ENCODE results near the gene PPP1R12B.
A peak's percentile ranks its signal among the peaks of the same experiment; 100 is the strongest.

PPP1R12B gene

GRCh38 chr1:202561726-202562443 is 213.4 kb downstream of the PPP1R12B start:
- CTCF ChIA-PET, result interaction anchor here (0.6 to 6.1 kb wide), 8 partner anchors 11 to 39 kb away, joined by 3 to 40 read pairs (median 3); no protein-coding TSS in a partner anchor
- DNase-seq (ENCODE audit: extremely low spot score), result no peak
- POLR2A ChIA-PET, result no interaction called here
- no peak for TF ChIP-seq CTCF (IDR thresholded peaks at IDR 0.05; ENCODE audit: control extremely low read depth, extremely low read depth, low read depth, missing control alignments)

- POLR2A ChIA-PET, result no interaction called here
- TF ChIP-seq CTCF (IDR thresholded peaks at IDR 0.05; ENCODE audit: control extremely low read depth, extremely low read depth, low read depth, missing control alignments), result no peak
- CTCF ChIA-PET, result interaction anchor here (0.6 to 6.1 kb wide), 8 partner anchors 10 to 38 kb away, joined by 3 to 40 read pairs (median 3); no protein-coding TSS in a partner anchor
Measured at GRCh38 chr1:202562444-202563060, 214.1 kb downstream of the PPP1R12B start.

GRCh38 chr1:202563818-202564217 is 215.3 kb downstream of the PPP1R12B start:
- DNase-seq (ENCODE audit: extremely low spot score), result no peak
- ChIA-PET POLR2A (no interaction called here), CTCF (interaction anchor here (1.1 to 6.1 kb wide), 6 partner anchors 8 to 435 kb away, joined by 3 to 40 read pairs (median 4); no protein-coding TSS in a partner anchor)
- no peak for TF ChIP-seq CTCF (IDR thresholded peaks at IDR 0.05; ENCODE audit: control extremely low read depth, extremely low read depth, low read depth, missing control alignments)

More at GRCh38 chr1:202562444-202563060, 214.1 kb downstream of the PPP1R12B start:
- no peak for DNase-seq (ENCODE audit: extremely low spot score)

- ChIA-PET POLR2A (no interaction called here), CTCF (interaction anchor here (1.1 to 6.1 kb wide), 11 partner anchors 8 to 434 kb away, joined by 3 to 40 read pairs (median 4); no protein-coding TSS in a partner anchor)
- TF ChIP-seq CTCF (IDR thresholded peaks at IDR 0.05; ENCODE audit: control extremely low read depth, extremely low read depth, low read depth, missing control alignments), result no peak
- DNase-seq (ENCODE audit: extremely low spot score), result no peak
Measured at GRCh38 chr1:202564958-202565495, 216.5 kb downstream of the PPP1R12B start.

GRCh38 chr1:202565890-202566602 is 217.5 kb downstream of the PPP1R12B start:
- ChIA-PET POLR2A (no interaction called here), CTCF (interaction anchor here (1.2 to 1.9 kb wide), 4 partner anchors 11 to 20 kb away, joined by 4 to 7 read pairs (median 6); no protein-coding TSS in a partner anchor)
- DNase-seq (ENCODE audit: extremely low spot score), result peak; percentile 46
- peak; percentile 11 for TF ChIP-seq CTCF (IDR thresholded peaks at IDR 0.05; ENCODE audit: control extremely low read depth, extremely low read depth, low read depth, missing control alignments)

GRCh38 chr1:202567738-202568137 is 219.2 kb downstream of the PPP1R12B start:
- no peak for DNase-seq (ENCODE audit: extremely low spot score)
- CTCF ChIA-PET, result no interaction called here
- POLR2A ChIA-PET, result no interaction called here
- no peak for TF ChIP-seq CTCF (IDR thresholded peaks at IDR 0.05; ENCODE audit: control extremely low read depth, extremely low read depth, low read depth, missing control alignments)
